HG02885 (cell line): Measurements from ENCODE around the gene CRY2.

ENCODE experiments used
- ATAC-seq: cut with Tn5 transposase; IDR thresholded peaks from one replicate; pipeline ENCODE4 v1.9.1; 2021; ENCODE audit warnings: mild to moderate bottlenecking; ENCODE audit not compliant: unreplicated experiment, poor library complexity

The CRY2 gene

DNA sequence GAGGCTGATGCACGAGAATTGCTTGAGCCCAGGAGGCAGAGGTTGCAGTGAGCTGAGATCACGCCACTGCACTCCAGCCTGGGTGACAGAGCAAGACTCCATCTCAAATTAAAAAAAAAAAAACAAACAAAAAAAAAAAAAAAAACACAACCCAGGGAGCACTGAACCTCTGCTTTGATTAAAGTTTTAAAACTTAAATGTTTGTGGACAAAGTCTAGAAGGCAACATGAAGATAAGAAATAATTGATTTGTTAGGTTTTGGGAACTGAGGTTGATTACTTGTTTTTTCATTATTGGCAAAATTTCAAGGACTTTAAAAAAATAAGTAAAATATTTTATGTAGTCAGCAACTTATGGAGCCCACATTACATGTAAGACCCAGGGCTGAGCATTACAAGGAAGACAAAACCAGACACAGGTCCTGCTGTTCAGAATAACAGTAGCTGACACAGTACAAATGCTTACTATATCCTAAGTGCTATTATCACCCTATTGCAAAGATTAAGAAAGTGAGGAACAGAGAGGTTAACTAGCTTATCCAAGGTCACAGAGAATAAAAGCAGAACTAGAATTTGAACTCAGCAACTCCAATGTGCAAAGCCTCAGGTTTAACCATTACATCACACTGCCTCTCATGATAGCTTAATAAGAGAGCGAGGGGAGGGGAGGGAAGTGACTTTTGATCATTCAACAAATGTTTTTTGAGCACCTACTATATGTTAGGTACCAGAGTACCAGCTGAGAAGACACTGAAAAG lies 2.3 kb upstream of the CRY2 start:
- ATAC-seq: no peak

DNA sequence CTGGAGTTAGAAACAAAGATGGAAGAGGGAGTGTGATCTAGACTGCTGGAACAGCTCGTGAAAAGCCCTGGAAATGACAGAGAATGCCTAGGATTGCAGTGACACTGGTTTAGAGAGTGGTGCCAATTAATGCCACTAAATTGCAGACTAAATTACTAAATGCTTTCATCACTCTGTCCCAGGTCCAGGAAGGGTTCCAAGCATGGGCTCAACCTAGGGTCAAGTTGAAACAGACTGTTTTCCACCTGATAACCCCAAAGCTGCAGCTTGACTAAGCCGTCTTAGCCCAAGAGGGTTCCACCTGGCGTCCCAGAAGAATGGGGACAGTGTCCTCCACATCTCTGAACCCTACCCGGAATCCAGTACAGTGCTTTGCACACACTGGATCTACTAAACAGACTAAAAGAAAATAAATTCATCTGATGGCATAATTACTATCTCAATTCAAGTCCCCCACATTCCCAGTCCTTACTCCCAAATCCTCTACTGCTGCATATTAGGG lies 1.1 kb upstream of the CRY2 start:
- ATAC-seq: no peak

DNA sequence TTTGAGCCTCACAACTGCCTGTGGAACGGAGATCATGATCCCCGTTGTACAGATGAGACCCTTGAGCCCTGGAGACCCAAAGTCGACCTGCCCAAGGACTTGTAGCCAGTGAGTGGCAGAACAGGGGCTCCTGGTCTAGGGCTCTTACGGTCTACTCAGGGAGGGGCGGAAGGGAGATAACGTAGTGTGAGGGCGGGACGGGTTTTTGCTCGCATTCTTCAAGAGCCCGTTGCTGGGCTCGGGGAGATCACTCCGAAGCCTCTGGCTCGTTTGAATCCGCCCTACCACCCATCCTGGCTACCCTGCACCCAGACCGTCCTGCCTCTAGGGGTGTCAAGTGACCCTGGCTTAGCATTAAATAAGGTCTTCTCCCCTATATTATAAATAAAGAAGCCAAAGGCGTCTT lies 639 bp downstream of the CRY2 start:
- peak; percentile 23 for ATAC-seq

DNA sequence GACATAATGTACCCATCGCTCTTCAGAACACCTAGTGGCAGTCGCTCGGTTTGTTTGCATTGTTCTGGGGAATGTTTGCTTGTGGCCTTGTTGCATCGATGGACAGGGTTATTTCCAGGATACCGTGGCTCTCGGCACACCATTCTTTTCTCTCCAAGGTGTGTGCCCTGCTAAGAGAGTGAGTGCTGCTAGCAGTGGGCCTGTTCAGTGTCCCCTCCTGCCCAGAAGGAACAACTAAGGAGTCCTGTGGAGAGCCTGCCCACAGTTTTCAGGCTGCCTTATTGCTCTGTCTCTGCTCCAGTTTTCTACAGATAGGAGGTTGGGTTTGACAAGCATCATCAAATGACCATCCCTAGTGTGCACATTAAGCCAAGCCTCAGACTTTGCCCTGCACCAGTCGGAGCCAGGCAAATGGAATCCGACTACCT lies 1.4 kb downstream of the CRY2 start:
- no peak for ATAC-seq

DNA sequence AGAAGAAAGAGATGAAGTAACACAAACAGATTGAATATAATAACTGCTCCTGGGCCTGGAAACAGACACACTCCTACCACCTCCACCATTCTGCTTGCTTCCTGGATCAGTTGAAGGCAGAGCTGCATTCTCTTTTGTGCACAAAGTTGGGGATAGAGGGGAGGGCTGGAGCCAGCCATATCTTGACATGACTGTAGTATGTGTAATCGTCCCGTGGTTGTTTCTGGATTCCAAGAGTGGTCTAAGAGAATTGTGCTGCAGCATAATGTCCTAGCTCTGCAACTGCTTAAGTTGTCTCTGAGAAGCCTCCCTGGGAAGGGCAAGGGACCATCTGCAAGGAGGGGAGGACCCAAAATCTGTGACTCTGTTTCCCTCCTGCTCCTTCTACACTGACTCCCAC lies 3.2 kb downstream of the CRY2 start:
- ATAC-seq: no peak

DNA sequence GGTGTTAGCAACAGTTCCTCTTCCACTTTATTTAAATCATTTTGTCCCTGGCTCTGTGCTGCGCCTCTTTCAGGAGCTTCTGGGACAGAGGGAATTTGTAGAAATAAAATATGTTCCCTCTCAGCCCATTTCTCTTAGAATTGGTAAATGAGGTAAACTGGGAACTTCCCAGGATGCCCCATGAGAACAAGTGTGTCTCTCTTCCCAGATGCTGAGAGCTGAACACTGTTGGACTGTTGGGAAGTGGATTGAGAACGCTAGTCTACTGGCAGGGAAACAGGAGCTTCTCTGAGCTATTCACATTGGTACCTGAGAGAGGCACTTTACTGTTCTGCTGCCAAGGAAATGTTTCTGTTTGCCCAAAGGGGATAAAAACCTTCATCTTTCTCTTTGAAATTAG lies 4.0 kb downstream of the CRY2 start:
- no peak for ATAC-seq

DNA sequence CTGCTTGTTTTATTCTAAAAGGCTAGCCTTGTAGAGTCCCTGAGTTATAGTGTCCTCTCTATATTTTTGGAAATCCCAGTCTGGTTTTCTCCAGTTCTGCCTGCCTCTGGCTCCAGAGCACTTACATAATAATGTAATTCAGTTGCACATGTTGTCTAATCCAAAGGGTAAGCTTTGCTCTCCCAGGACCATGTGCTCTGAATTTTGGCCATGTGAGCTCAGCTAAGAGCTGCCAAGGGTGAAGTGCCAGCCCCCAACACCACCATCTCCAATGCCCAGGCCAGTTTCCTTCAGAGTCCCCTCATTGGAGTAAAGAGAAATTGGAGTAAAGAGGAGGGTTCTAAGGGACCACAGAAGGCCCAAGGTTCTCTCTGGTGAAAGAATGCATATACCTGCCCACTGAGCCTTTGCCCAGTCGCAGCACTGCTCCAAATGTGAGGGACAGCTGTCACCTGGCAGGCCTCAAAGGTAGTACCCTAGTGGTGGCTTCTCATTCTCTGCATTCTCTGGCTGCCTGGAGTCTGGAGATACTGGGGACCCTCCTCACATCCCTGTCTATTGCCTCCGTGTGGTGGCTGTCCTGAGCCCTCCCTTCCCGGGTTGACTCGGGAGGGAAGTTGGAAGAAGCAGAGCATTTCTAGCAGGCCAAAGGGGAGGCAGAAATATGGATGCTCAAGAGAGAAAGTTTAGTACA lies 4.9 kb downstream of the CRY2 start:
- ATAC-seq: peak; percentile 16

DNA sequence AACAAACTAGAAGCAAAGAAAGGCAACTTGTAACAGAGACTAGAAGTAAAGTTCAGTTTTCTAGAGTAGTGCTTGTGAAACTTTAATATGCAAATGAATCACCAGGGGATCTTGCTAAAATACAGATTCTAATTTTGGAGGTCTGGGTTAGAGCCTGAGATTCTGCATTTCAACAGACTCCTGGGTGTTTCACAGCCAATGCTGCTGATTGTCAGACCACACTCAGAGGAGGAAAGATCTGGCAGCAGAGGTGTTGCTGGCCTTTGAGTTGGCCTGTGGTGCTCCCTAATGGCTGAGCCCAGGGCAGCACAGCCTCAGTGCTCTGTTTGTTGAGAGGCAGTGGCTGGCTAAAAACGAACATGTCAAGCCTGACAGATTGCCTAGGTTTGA lies 5.4 kb downstream of the CRY2 start:
- ATAC-seq: peak; percentile 70

DNA sequence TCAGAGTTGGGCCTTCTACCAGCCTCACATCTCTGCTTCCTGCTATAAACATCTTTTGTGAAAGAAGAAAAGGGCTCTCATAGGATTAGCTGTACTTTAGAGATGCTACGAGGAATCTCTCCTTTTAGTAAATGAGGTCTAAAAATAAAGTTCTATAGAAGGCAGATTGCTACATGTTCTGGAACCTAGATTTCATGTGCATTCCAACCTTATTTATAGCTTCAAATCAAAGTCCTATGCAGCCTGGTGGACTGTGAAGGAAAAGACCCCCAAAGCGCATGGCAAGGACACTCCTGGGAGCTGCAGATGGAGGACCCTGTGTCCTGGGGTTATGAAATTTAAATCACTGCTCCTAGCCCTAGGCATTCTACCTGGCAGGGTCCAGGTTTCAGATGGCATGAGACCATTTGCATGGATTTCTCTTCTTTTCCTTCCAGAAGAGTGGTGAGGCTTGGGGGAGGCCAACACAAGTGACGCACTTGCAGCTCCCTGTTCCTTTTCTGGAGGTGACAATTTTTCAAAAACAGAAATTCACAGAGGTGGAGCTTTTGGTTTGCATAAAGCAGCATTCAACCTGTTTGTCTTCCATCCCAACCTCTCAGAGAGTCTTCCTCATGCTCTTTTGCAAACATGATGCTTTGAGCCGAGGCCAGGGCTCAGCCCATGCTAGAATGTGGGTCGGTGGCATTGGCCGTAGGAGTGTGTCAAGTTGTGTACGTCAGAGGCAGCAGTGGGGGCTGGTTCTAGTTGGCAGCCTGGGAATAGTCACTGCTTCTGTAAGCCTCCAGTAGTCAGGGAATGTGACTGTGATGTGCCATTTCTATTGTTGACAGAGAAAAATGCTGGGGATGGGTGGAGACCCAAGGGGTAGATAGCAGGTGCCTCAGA lies 6.3 kb downstream of the CRY2 start:
- no peak for ATAC-seq

DNA sequence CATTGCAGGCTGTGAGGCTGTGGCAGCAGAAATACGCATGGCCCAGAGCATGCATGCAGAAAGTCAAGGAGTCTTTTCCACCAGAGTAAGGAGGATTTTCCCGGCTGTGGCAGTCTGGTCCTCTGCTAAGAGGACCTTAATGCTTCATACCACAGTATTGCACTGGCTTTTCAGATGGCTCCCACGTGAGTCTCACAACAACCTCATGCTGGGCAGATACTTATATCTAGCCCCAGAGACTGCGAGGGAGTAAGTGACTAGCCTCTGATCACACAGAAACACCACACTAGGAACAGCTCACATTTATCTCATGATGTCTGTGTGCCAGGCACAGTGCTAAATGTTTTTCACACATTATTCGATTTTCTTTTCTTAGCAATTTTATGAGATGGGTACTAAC lies 8.0 kb downstream of the CRY2 start:
- no peak for ATAC-seq

DNA sequence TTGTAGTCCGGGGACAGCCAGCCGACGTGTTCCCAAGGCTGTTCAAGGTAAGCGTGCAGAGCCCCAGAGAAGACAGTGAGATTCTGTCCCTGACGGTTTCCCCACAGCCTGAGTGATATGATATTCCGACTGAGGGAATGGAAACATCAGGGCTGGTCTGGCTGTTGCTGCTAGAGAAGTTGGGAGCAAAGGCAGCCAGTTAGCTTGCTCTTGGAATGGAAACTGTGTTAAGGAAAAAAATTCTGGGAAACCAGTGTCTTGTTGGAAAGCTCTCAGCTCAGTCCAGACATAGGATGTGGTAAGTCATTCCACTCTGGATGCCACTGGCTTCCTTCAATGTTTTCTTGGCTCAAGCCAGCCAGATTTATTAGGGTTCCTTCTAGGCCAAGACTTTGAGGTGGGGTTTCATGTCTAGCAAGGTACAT lies 8.8 kb downstream of the CRY2 start:
- no peak for ATAC-seq

DNA sequence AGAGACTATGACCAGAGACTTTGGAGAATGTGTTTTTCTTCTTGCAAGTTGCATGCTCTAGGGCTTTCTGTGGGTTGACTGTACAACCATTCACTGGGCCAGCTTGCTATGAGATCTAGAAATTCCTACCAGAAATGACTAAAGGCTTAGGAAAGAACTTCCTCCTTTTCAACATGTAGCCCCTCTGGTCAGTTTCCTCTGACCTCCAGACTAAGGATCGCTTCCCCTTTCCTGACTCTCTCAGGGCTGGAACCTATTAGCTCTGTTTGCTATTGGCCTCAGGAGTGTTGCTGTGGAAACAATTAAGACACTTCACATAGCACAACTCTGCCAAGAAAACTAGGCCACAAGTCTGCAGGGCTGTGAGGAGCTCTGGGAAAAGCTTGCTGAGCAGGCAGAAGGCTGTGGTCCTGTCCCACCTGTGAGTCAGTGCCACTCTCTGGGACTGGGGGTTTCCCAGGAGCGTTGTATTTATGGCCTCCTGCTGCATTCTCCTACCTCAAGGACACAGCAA lies 10.7 kb downstream of the CRY2 start:
- ATAC-seq: no peak

DNA sequence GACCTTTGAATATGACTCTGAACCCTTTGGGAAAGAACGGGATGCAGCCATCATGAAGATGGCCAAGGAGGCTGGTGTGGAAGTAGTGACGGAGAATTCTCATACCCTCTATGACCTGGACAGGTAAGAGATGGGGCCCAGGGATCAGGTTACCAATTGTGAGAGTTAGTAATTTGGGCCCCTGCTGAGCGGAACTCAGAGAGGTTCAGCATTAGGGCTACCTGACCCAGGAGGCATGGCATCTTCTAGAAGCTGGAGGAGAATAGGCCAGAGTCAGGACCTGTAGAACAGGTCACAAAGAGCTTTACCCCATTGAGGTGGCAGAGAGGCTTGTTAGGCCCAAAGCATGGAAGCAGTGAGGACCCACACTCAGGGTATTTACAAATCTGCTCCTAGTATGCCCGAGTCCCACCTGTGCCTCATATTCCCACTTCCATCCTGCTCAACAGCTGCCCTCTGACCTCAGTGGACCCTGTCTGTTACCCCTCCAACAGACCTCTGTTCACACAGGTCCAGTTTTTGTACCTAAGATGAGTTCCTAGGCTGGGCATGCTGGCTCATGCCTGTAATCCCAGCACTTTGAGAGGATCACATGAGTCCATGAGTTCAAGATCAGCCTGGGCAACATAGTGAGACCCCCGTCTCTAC lies 11.6 kb downstream of the CRY2 start:
- no peak for ATAC-seq

DNA sequence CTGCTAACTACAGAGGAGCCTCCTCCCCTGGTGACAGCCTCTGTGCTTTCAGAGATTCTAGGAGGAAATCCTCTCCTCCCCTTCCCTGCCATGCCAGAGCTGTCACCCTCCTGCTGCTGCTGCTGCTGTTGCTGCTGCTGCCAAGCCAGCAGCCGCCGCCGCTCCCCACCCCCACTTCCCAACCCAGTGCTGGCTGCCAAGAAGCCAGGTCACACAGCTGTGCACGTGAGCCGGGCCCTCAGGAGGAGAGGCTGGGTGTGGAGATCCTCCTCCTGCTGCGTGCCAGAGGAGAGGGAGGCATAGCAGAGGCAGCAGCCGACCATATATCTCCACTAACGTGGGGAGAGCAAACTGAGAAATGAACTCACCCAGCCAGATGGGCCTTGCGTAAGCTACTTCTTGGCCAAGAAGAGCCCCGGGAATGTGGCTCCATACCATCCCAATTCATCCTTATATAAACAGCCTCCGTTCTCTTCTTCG lies 12.4 kb downstream of the CRY2 start:
- ATAC-seq: no peak

DNA sequence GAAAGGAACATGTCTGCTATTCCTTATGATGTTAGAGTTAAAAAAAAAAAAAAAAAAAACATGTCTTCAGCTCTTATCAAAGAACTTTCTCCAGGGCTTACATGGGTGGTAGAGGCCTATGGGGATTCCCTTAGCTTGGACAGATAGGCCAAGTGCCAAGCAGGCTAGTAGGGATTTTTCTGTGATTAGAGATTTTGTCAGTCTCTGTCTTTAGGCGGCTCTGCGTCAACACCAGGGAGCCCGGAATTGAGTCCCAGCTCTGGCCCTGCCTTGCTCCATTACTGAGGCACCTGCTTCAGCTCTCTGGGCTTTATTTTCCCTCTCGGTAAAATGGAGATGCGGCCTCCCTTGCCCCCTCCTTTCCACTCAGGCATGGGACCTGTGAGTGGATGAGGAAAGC lies 13.1 kb downstream of the CRY2 start:
- ATAC-seq: no peak

DNA sequence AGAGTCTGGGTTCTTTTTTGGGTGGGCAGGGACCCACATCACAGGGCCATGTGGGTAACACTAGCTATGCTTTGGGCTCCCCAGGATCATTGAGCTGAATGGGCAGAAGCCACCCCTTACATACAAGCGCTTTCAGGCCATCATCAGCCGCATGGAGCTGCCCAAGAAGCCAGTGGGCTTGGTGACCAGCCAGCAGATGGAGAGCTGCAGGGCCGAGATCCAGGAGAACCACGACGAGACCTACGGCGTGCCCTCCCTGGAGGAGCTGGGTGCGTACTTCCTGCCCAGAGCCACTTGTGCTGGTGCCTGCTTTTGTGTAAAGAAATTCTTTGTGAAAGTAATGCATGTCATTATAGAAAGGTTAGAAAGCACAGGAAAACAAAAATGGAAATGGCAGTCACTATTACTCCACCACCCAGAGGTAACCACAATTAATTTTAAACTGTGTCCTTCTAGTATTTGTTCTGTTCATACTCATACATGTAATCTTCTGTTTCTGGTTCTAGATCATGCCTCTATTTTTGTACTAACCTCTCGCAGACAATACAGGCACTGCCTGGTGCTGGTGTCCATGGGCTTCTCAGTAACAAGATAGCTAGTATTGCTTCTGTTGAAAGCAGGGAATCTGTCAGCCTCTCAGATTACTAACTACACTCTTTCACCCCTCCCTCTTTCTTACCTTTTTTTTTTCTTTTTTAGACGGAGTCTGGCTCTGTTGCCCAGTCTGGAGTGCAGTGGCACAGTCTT lies 13.7 kb downstream of the CRY2 start:
- ATAC-seq: no peak

DNA sequence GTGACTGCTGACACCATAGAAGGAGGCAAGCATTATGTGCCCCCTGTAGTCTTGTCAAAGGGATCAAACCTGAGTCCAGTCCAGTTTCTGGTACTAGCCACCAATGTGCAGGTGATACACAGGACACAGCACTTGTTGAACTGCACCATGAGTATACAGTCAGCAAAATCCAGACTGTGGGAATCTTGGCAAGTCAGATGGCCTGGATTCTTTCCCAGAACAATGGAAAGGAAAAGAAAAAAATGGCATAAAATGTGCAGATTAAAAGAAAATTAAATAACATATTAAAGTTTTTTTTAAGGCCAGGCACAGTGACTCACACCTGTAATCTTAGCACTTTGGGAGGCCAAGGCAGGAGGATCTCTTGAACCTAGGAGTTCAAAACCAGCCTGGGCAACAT lies 16.8 kb downstream of the CRY2 start:
- ATAC-seq: no peak

DNA sequence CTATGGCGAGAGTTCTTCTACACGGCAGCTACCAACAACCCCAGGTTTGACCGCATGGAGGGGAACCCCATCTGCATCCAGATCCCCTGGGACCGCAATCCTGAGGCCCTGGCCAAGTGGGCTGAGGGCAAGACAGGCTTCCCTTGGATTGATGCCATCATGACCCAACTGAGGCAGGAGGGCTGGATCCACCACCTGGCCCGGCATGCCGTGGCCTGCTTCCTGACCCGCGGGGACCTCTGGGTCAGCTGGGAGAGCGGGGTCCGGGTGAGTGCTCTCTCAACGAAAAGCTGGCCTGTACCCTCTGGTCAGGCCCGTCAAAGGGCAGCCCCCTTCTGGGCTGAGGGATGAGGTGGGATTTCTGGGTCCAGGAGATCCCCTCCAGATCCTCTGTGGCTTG lies 22.3 kb downstream of the CRY2 start:
- no peak for ATAC-seq

DNA sequence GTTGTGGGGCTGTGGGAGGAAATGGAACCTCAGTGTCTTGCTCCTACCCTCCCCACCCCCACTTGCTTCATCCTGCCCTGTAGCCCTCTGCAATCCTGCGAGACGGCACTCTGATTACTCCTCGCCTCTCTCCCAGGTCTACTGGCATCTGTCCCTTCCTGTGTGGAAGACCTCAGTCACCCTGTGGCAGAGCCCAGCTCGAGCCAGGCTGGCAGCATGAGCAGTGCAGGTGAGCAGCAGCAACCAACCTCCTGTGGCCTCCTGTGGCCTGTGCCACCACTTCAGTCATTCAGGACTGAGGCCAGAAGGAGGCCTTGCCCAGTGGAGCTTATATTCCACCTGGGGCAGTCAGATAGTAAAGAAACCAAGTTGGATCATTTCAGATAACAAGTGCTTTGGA lies 23.4 kb downstream of the CRY2 start:
- ATAC-seq: no peak
